ENCODE measurements around the gene C2CD4A. TPM values are rescaled to one million over a fixed set of nuclear protein-coding genes. Genes with fewer than 3 reads are reported as not detected.
A peak's percentile ranks its signal among the peaks of the same experiment; 100 is the strongest.

Gene C2CD4A
- total RNA-seq, 2 donors from 2014 or later: 0.46 to 1.8 TPM

- peaks cover 15% of the 10 kb centered on the region for H3K4me1 Mint-ChIP-seq (ENCODE audit: low read depth)
- no peaks in the 10 kb centered on the region for H3K9me3 Mint-ChIP-seq
- H3K27ac Mint-ChIP-seq: no peak overlapping the region
- H3K36me3 Mint-ChIP-seq (ENCODE audit: insufficient read depth in 2 of 2): no peaks in the 10 kb centered on the region
- DNase-seq (no peak), ATAC-seq (replicated peaks in 1 of 2) (peak in 1 of 2 donors; percentile 37)
- no peak overlapping the region for H3K4me3 Mint-ChIP-seq
- H3K27me3 Mint-ChIP-seq (ENCODE audit: low read depth): peaks cover 17% of the 10 kb centered on the region
Observed at GRCh38 chr15:62112616-62113593, 46.1 kb downstream of the C2CD4A start.

DNA sequence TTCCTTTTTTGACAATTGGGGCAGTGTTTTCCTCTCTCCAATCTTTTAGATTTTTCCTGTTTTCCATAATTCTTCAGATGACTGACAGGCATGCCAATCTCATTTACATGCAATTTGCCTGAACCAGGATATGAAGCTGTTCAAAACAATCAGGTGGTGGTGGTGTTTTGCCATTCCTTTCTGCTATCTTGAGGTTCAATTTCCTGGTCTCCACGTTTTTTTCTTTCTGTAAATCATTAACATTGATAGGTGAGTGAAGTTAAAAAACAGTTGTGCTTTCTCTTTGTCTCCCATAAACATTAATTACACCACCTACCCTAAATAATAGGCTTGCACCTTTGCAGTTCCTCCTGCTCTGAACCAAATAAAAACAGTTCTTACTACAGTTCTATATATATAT lies 49.1 kb downstream of the C2CD4A start:
- ATAC-seq (replicated peaks in 1 of 2): no peak
- no peaks in the 10 kb centered on the region for H3K36me3 Mint-ChIP-seq (ENCODE audit: insufficient read depth in 2 of 2)
- H3K4me3 Mint-ChIP-seq: no peak overlapping the region
- no peak overlapping the region for H3K27ac Mint-ChIP-seq
- no peak for DNase-seq
- H3K4me1 Mint-ChIP-seq (ENCODE audit: low read depth): peaks cover 28% of the 10 kb centered on the region
- H3K9me3 Mint-ChIP-seq: no peaks in the 10 kb centered on the region
- peaks cover 17% of the 10 kb centered on the region for H3K27me3 Mint-ChIP-seq (ENCODE audit: low read depth)

- Mint-ChIP-seq H3K36me3 (ENCODE audit: insufficient read depth in 2 of 2) (no peaks in the 10 kb centered on the region), H3K27ac (peak overlapping the region; percentile 79), H3K9me3 (peaks cover 0 to 3% of the 10 kb centered on the region in 2 donors), H3K4me1 (ENCODE audit: low read depth) (peaks cover 30% of the 10 kb centered on the region), H3K27me3 (ENCODE audit: low read depth) (peaks cover 5% of the 10 kb centered on the region), H3K4me3 (peak overlapping the region in 1 of 2 donors; percentile 61)
- ATAC-seq (replicated peaks in 1 of 2): no peak
- DNase-seq: no peak
Observed at GRCh38 chr15:62118520-62119226, 51.9 kb downstream of the C2CD4A start.

DNA sequence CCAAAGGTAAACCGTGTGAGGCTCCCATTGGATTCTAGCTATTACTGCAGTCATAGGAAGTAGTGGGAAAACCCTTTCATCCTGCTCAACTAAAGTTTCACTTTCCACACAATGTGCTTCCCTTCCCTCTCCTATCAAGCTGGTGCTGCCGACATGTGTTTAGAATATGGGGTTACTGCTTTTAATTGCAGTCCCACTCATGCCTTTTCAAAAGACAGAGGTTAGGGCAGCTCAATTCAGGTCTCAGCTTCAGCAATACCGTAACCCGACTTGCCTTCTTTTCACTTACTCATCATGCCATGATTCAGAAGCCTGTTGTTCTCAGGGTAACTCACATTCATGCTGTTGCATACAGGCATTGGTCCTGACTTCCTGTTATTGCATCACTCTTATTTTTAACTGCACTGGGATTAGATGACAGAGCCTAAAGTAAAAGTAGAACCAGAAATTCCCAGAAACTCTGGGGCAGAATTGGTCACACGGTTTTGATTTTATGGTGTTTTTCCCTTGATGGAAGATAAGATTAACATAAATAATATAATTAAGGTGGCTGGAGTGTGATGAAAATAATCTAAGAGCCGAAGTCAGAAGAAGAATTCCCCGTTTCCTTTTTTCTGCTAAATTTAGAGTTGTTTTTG lies 52.6 kb downstream of the C2CD4A start:
- peak; percentile 52 to 54 for DNase-seq
- no peaks in the 10 kb centered on the region for H3K36me3 Mint-ChIP-seq (ENCODE audit: insufficient read depth in 2 of 2)
- peak overlapping the region; percentile 79 for H3K27ac Mint-ChIP-seq
- H3K4me1 Mint-ChIP-seq (ENCODE audit: low read depth): peaks cover 37% of the 10 kb centered on the region
- peak; percentile 98 to 99 for ATAC-seq (replicated peaks in 1 of 2)
- peaks cover 0 to 3% of the 10 kb centered on the region in 2 donors for H3K9me3 Mint-ChIP-seq
- H3K27me3 Mint-ChIP-seq (ENCODE audit: low read depth): peaks cover 5% of the 10 kb centered on the region
- peak overlapping the region; percentile 42 to 61 for H3K4me3 Mint-ChIP-seq

DNA sequence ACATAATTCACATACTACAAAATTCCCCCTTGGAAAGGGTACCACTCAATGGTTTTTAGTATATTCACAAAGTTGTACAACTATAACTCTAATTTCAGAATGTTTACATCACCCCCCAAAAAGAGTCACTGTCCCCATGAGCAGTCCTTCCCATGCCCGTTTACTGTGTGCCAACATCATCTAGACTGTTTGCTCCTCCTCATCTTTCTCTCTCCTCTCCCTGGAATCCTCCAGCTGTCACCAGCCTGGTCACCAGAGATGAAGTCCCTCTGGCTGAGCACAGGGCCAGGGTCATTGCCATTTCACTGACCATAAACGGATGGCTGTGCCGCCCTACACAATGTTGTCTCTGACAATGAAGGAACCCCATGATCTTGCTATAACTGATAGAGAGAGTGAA lies 53.1 kb downstream of the C2CD4A start:
- Mint-ChIP-seq H3K27ac (peak overlapping the region; percentile 79), H3K36me3 (ENCODE audit: insufficient read depth in 2 of 2) (no peaks in the 10 kb centered on the region), H3K9me3 (peaks cover 0 to 3% of the 10 kb centered on the region in 2 donors), H3K27me3 (ENCODE audit: low read depth) (peaks cover 5% of the 10 kb centered on the region), H3K4me1 (ENCODE audit: low read depth) (peaks cover 42% of the 10 kb centered on the region), H3K4me3 (peak overlapping the region; percentile 13 to 45)
- peak; percentile 20 to 35 for ATAC-seq (replicated peaks in 1 of 2)
- DNase-seq: no peak

Other genes starting within 250 kb of the C2CD4A start
- 10 to 100 TPM; 71.7 to 88.5 TPM for gene VPS13C, start 6.5 kb upstream of the C2CD4A start, total RNA-seq
- gene C2CD4B, start 98.3 kb downstream of the C2CD4A start, total RNA-seq: under 1 TPM; 0.24 to 0.90 TPM